Activated CD4-positive, alpha-beta T cell treated with anti-CD3 and anti-CD28 coated beads for 1 hour (primary cell): ENCODE results near the gene MPC1.
"Not testable (repeated sequence)": the region's sequence is repeated elsewhere in the genome, so short reads cannot be mapped to it uniquely, and the experiment has no call there.

ENCODE experiments used
- DNase-seq: peaks from one replicate; pipeline ENCODE4 v3.0.0-alpha.2; 2020

The MPC1 gene

GRCh38 chr6:166379103-166379586, 3.6 kb downstream of the MPC1 start:
- no peak for DNase-seq

DNA sequence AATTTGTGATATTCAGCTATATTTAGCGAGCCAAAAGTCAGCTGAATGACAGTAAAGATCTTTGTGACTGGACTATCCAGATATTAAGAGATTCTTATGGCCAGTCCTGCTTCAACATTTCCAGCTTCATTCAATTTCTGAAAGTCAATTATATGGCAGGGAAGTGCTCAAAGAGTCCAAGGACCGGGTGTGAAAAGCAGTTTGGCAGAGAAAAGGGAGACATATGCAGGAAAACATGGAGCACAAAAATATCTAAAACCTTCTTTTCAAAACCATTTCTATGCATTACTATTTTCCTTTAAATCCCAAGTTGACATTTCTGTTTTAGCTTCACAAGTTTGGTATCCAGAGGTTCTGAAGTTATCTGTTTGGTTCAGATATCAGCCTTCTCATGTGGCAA, 5.0 kb downstream of the MPC1 start:
- DNase-seq: no peak

DNA sequence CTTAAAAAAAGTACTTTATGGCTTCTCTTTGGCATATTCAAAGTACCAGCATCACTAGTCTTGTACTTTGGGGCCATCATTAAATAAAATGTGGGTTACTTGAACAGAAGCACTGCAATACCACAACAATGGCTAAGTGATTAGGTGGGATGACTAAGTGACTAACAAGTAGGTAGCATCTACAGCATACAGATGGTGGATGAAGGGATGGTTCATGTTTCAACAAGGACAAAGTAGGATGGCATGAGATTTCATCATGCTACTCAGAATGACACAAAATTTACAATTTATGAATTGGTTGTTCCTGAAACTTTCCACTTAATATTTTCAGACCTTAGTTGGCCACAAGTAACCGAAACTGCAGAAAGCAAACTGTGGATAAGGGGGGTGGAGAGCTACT, 7.7 kb downstream of the MPC1 start:
- no peak for DNase-seq

- no peak for DNase-seq
Observed at GRCh38 chr6:166370489-166370888, 12.3 kb downstream of the MPC1 start.

GRCh38 chr6:166369782-166370181, 13.0 kb downstream of the MPC1 start:
- DNase-seq: no peak

- DNase-seq: no peak
Observed at GRCh38 chr6:166366921-166367320, 15.8 kb downstream of the MPC1 start.

- no peak for DNase-seq
Observed at GRCh38 chr6:166365806-166366205, 16.9 kb downstream of the MPC1 start.

DNA sequence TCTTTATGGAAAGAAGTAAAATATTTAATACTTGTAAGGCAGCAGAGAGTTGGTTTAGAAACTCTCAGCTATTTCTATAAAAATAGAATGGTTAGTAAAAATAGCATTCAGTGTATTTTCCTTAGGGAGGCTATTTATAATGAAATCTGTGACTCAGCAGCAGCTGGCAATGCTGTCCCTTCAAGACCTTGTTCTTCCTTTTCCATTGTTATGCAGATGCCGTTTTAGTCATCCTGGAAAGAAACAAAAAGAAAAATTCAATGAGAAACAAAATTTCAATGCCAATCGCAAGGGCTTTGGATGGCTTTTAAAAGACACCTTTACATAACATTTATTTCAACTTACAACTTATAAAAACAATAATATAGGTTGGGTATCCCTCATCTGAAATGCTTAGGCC, 17.5 kb downstream of the MPC1 start:
- no peak for DNase-seq

DNA sequence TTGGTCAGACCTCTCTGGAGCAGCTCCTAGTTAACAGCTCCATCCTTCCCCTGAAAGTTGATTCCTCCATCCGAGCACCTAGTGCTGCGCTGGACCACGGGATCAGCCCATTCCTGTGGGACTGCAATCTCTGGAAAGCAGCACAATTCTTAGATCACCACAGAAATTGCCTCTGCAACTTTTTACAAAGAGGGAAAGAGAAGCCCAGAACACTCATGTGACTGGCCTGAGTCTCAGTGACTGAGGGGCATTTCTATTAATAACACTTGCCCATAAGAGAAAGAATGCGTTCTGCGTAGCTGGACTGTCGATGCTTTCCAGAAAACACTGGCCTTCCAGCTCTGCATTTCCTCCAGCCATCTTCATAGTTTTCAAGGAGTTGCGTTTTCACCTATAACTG, 18.3 kb downstream of the MPC1 start:
- no peak for DNase-seq

DNA sequence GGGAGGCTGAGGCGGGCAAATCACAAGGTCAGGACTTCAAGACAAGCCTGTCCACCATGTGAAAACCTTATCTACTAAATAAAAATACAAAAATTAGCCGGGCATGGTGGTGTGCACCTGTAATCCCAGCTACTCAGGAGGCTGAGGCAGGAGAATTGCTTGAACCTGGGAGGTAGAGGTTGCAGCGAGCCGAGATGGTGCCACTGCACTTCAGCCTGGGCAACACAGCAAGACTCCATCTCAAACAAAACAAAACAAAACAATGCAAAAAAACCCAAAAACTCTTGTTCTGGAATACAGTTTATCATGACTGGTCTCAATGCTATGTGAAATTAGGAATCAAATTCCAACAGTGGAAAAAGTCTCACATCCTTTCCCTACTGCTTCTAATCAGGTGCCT, 20.3 kb downstream of the MPC1 start:
- not testable (repeated sequence) for DNase-seq

- no peak for DNase-seq
Observed at GRCh38 chr6:166361077-166361429, 21.7 kb downstream of the MPC1 start.

- DNase-seq: no peak
Observed at GRCh38 chr6:166360243-166361076, 22.3 kb downstream of the MPC1 start.

DNA sequence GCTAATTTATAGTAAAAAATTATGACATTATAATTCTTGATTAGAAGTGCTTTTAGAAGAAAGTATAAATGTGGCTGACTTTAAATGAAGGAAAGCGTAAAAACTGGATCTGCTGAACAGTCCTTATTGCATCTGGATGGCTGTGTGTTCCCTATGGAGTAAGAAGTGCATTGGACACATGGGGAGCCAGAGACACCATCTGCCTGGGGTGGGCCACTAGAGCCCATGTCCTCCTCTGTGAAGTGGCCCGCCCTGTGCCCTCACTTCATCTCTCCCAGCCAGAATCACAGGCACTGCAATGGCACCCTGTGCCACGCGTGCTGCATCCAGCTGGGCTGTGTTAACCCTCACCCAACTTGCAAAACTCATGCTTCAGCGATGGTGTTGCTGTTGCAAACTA, 27.2 kb downstream of the MPC1 start:
- DNase-seq: no peak

- DNase-seq: no peak
Observed at GRCh38 chr6:166354965-166355364, 27.8 kb downstream of the MPC1 start.

DNA sequence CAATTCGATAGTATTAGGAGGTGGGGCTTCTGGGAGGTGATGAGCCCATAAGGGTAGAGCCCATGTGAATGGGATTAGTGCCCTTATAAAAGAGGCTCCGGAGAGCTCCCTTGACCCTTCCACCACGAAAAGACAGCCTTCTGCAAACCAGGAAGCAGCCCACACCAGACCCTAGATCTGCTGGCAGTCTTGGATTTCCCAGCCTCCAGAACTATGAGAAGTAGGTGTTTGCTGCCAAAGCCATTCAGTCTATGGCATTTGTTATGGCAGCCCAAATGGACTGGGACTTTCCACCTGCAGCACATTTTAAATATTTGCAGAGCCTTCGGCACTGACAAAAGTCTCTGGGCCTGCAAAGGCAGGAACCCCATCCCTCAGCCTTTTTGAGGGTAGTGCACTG, 28.6 kb downstream of the MPC1 start:
- DNase-seq: no peak

GRCh38 chr6:166353507-166353906, 29.2 kb downstream of the MPC1 start:
- DNase-seq: no peak

DNA sequence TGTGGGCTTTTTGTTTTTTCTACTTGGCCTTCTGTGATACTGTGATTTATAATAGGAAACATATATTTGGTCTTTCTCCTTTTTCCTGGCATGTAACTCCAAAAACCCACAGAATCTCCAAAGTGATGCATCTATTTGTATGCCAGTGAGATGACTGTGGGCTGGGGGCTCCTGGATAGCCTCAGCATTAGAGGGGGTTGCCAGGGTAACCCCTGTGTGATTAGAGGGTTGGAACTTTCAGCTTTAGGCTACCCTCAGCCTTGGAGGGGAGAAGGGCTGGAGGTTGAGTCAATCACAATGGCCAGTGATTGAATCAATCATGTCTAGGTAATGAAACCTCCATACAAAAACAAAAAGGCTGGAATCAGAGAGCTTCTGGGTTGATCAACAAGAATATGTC, 29.8 kb downstream of the MPC1 start:
- no peak for DNase-seq

GRCh38 chr6:166351715-166352285, 30.9 kb downstream of the MPC1 start:
- no peak for DNase-seq

- DNase-seq: no peak
Observed at GRCh38 chr6:166348305-166348949, 34.3 kb downstream of the MPC1 start.

DNA sequence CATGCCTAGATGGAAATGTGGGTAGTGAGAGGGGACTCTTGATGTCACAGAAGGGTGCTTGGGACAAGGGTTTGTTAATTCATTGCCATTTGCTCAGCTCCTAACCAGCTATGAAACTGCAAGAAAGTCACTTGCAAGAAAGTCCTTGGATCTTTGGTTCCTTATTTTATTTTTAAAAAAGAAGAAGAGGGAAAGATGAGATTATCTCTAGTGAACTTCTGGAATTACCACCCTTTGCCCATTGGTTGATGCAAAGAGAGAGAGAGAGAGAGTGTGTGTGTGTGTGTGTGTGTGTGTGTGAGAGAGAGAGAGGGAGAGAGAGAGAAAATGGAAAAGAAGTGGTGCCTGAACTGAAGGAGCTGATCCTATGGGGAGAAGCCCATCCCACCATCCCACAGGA, 35.8 kb downstream of the MPC1 start:
- no peak for DNase-seq

- DNase-seq: no peak
Observed at GRCh38 chr6:166346449-166346848, 36.3 kb downstream of the MPC1 start.

DNA sequence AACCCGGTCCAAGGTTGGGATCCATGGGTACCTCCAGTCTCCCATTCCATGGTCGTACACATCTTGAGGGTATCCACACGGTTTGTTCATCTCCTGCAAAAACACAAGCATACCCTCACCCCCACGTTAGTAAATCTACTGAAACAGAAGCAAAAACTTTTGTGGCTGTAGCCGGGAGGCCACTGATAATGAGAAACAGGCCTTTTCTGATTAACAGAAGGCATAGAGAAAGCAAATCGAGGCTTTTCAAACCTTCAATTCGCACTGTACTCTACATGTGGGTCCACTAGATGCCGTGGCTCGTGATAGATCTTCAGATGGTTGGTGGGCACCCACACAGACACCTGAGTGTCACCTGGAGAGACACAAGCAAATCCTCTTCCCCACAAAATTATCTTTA, 37.1 kb downstream of the MPC1 start:
- not testable (repeated sequence) for DNase-seq

GRCh38 chr6:166344921-166345320, 37.8 kb downstream of the MPC1 start:
- not testable (repeated sequence) for DNase-seq

DNA sequence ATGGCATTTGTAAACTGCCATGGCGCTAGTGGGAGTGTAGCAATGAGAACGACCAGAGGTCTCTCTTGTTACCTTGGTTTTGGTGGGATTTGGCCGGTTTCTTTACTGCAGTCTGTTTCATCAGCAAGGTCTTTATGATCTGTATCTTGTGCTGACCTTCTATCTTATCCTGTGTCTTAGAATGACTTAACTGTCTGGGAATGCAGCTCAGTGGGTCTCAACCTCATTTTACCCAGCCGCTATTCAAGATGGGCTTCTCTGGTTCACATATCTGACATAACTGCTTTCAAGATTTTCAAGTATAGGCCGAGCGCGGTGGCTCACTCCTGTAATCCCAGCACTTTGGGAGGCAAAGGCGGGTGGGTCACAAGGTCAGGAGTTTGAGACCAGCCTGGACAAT, 38.5 kb downstream of the MPC1 start:
- no peak for DNase-seq
